MCF 10A (cell line): Measurements from ENCODE around the gene ADAMTS4. TPM values are rescaled to one million over a fixed set of nuclear protein-coding genes. Genes with fewer than 3 reads are reported as not detected.

Experiments
- BruUV-seq: library from RNA; stranded (reverse); fragments of 400-500 nt; replicated peaks from 2 replicates; lab custom pipeline; 2021; lab: Mats Ljungman, UMichigan
- CTCF ChIA-PET: fragments of 300-600 bp; sonication (Branson Sonifier 250); formaldehyde crosslinking; extraction: SDS; loops from one replicate; lab custom pipeline; 2021; ENCODE audit warnings: antibody characterized with exemption, inconsistent platforms; lab: Yijun Ruan, JAX
- POLR2A ChIA-PET: fragments of 300-600, 350-650 bp; sonication (Branson Sonifier 250); formaldehyde crosslinking; extraction: SDS; loops from one replicate; lab custom pipeline; 2020; ENCODE audit warnings: antibody characterized with exemption, inconsistent platforms; lab: Yijun Ruan, JAX
- DNase-seq: peaks from one replicate; pipeline ENCODE4 v3.0.0-alpha.2; 2018; ENCODE audit not compliant: unreplicated experiment
- H3K27ac Mint-ChIP-seq: one replicate; pipeline ENCODE4 v1.8.0; 2022; ENCODE audit warnings: mild to moderate bottlenecking, low read depth, mixed read lengths; ENCODE audit not compliant: unreplicated experiment
- H3K27me3 Mint-ChIP-seq: one replicate; pipeline ENCODE4 v1.8.0; 2022; ENCODE audit warnings: mixed read lengths; ENCODE audit not compliant: insufficient read depth, unreplicated experiment
- H3K36me3 Mint-ChIP-seq: one replicate; pipeline ENCODE4 v1.8.0; 2022; ENCODE audit warnings: mild to moderate bottlenecking, moderate library complexity, mixed read lengths; ENCODE audit not compliant: insufficient read depth, unreplicated experiment
- H3K4me1 Mint-ChIP-seq: one replicate; pipeline ENCODE4 v1.8.0; 2022; ENCODE audit warnings: mixed read lengths; ENCODE audit not compliant: insufficient read depth, unreplicated experiment
- H3K4me3 Mint-ChIP-seq: one replicate; pipeline ENCODE4 v1.8.0; 2022; ENCODE audit warnings: mild to moderate bottlenecking, moderate library complexity, mixed read lengths; ENCODE audit not compliant: unreplicated experiment
- H3K9me3 Mint-ChIP-seq: one replicate; pipeline ENCODE4 v1.8.0; 2022; ENCODE audit warnings: mixed read lengths; ENCODE audit not compliant: unreplicated experiment
- intact Hi-C: fragments of 100-400 bp; cut with micrococcal nuclease; formaldehyde crosslinking; loops from 2 replicates; pipeline ENCODE4 v1.14.1; 2022
- total RNA-seq: library from RNA; stranded (reverse); gene quantifications from 2 replicates; pipeline ENCODE4 v1.2.3, GENCODE V29; 2022
- TF ChIP-seq, protein P1 (sequence below): fragments of 200-600 bp; IDR thresholded peaks from one replicate; pipeline ENCODE4 v1.8.0; 2022; ENCODE audit warnings: antibody characterized with exemption, mild to moderate bottlenecking; ENCODE audit not compliant: unreplicated experiment

Gene ADAMTS4
- total RNA-seq, 1 experiment from 2014 or later: not detected

DNA sequence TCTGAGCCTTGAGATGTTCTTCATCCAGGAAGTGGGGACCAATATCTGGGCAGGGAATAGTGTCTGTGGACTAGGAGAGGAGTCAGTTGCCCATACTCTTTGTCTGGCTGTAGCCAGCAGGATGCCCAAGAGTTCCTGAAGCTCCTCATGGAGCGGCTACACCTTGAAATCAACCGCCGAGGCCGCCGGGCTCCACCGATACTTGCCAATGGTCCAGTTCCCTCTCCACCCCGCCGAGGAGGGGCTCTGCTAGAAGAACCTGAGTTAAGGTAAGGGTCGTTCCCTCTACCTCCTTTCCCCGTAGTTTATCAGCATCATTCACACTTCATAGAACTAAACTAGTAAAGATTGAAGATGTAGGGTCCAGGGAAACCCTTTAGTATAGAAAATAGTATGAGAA, 36.0 kb downstream of the ADAMTS4 start:
- Mint-ChIP-seq H3K27me3 (no peaks in the 10 kb centered on the region), H3K4me3 (no peak overlapping the region), H3K27ac (peak overlapping the region; percentile 72), H3K9me3 (no peaks in the 10 kb centered on the region), H3K4me1 (peaks cover 59% of the 10 kb centered on the region), H3K36me3 (peaks cover 56% of the 10 kb centered on the region)
- TF ChIP-seq, protein P1, sequence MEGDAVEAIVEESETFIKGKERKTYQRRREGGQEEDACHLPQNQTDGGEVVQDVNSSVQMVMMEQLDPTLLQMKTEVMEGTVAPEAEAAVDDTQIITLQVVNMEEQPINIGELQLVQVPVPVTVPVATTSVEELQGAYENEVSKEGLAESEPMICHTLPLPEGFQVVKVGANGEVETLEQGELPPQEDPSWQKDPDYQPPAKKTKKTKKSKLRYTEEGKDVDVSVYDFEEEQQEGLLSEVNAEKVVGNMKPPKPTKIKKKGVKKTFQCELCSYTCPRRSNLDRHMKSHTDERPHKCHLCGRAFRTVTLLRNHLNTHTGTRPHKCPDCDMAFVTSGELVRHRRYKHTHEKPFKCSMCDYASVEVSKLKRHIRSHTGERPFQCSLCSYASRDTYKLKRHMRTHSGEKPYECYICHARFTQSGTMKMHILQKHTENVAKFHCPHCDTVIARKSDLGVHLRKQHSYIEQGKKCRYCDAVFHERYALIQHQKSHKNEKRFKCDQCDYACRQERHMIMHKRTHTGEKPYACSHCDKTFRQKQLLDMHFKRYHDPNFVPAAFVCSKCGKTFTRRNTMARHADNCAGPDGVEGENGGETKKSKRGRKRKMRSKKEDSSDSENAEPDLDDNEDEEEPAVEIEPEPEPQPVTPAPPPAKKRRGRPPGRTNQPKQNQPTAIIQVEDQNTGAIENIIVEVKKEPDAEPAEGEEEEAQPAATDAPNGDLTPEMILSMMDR: no peak
- intact Hi-C loops: no loop called here
- no peak for DNase-seq
- CTCF ChIA-PET: interaction anchor here (0.7 to 1.3 kb wide), 3 partner anchors 13 to 89 kb away, joined by 3 read pairs; no protein-coding TSS in a partner anchor
- POLR2A ChIA-PET: interaction anchor here (1.2 to 1.5 kb wide), 2 partner anchors 9 to 14 kb away, joined by 6 to 7 read pairs; partner anchors contain the start of genes B4GALT3 and UFC1
- no TSS peak for BruUV-seq

DNA sequence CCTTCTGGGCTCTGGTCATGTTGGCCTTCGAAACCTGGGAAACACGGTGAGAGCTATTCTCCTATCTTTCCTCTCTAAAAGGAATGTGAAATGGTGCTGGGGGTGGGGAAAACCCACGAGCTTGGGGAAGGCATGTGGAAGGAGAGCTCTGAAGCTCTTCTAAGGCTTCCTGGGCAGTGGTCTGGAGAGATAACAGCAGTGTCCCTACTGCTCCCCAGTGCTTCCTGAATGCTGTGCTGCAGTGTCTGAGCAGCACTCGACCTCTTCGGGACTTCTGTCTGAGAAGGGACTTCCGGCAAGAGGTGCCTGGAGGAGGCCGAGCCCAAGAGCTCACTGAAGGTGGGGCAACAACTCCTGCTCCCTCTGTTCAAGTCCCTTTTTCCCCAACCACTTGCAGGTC, 36.8 kb downstream of the ADAMTS4 start:
- intact Hi-C loops: no loop called here
- peaks cover 64% of the 10 kb centered on the region for H3K36me3 Mint-ChIP-seq
- H3K9me3 Mint-ChIP-seq: no peaks in the 10 kb centered on the region
- DNase-seq: no peak
- TF ChIP-seq, protein P1: no peak
- ChIA-PET POLR2A (interaction anchor here (0.6 to 1.5 kb wide), 3 partner anchors 8 to 696 kb away, joined by 3 to 7 read pairs (median 6); partner anchors contain the start of genes B4GALT3 and UFC1), CTCF (interaction anchor here (0.6 to 1.3 kb wide), 7 partner anchors 14 to 220 kb away, joined by 3 read pairs; no protein-coding TSS in a partner anchor)
- H3K4me1 Mint-ChIP-seq: peaks cover 56% of the 10 kb centered on the region
- no peaks in the 10 kb centered on the region for H3K27me3 Mint-ChIP-seq
- no TSS peak for BruUV-seq
- no peak overlapping the region for H3K4me3 Mint-ChIP-seq
- peak overlapping the region; percentile 72 for H3K27ac Mint-ChIP-seq

DNA sequence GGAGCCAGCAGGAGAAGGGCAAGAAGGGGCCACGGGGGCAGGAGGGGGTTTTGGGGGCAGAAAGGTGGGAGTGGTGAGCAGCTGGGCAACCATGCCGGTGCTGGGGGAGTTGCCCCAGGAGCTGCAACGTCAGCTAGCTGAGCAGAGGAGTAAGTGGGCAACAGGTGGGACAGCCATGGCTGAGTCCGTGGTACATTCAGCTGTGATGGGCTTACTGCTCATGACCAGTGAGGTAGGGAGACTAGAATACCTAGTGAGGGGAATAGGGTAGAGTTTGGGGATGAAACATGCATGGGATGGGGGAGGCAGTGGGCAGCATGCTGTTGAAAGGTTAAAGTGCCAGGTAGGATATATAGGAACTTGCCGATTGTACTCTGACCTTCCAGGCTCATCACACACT, 37.2 kb downstream of the ADAMTS4 start:
- H3K4me3 Mint-ChIP-seq: no peak overlapping the region
- intact Hi-C loops: no loop called here
- no TSS peak for BruUV-seq
- H3K27ac Mint-ChIP-seq: peak overlapping the region; percentile 25
- ChIA-PET CTCF (interaction anchor here (0.6 to 1.3 kb wide), 6 partner anchors 14 to 220 kb away, joined by 3 read pairs; no protein-coding TSS in a partner anchor), POLR2A (interaction anchor here (0.6 to 1.5 kb wide), 4 partner anchors 8 to 696 kb away, joined by 3 to 7 read pairs (median 4); partner anchors contain the start of genes B4GALT3, NDUFS2 and UFC1)
- TF ChIP-seq, protein P1: no peak
- no peaks in the 10 kb centered on the region for H3K9me3 Mint-ChIP-seq
- no peak for DNase-seq
- H3K36me3 Mint-ChIP-seq: peaks cover 68% of the 10 kb centered on the region
- peaks cover 53% of the 10 kb centered on the region for H3K4me1 Mint-ChIP-seq
- no peaks in the 10 kb centered on the region for H3K27me3 Mint-ChIP-seq

DNA sequence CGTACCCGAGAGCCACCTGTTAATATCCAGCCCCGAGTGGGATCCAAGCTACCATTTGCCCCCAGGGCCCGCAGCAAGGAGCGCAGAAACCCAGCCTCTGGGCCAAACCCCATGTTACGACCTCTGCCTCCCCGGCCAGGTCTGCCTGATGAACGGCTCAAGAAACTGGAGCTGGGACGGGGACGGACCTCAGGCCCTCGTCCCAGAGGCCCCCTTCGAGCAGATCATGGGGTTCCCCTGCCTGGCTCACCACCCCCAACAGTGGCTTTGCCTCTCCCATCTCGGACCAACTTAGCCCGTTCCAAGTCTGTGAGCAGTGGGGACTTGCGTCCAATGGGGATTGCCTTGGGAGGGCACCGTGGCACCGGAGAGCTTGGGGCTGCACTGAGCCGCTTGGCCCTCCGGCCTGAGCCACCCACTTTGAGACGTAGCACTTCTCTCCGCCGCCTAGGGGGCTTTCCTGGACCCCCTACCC, 38.1 kb downstream of the ADAMTS4 start:
- DNase-seq: no peak
- Mint-ChIP-seq H3K9me3 (no peaks in the 10 kb centered on the region), H3K4me1 (peaks cover 45% of the 10 kb centered on the region), H3K27ac (no peak overlapping the region), H3K36me3 (peaks cover 66% of the 10 kb centered on the region), H3K27me3 (no peaks in the 10 kb centered on the region), H3K4me3 (peak overlapping the region; percentile 87)
- CTCF ChIA-PET: interaction anchor here (0.6 to 0.7 kb wide), 2 partner anchors 150 to 1963 kb away, joined by 3 to 4 read pairs; no protein-coding TSS in a partner anchor
- intact Hi-C loops: no loop called here
- no TSS peak for BruUV-seq
- POLR2A ChIA-PET: interaction anchor here (0.8 kb wide), 2 partner anchors 41 to 153 kb away, joined by 3 to 4 read pairs; partner anchors contain the start of genes NDUFS2 and SDHC
- TF ChIP-seq, protein P1: no peak
